ENCODE results near the gene JAZF1. TPM values are rescaled to one million over a fixed set of nuclear protein-coding genes. Genes with fewer than 3 reads are reported as not detected.

Gene JAZF1
- total RNA-seq, 1 experiment from 2014 or later = 36.6 TPM

DNA sequence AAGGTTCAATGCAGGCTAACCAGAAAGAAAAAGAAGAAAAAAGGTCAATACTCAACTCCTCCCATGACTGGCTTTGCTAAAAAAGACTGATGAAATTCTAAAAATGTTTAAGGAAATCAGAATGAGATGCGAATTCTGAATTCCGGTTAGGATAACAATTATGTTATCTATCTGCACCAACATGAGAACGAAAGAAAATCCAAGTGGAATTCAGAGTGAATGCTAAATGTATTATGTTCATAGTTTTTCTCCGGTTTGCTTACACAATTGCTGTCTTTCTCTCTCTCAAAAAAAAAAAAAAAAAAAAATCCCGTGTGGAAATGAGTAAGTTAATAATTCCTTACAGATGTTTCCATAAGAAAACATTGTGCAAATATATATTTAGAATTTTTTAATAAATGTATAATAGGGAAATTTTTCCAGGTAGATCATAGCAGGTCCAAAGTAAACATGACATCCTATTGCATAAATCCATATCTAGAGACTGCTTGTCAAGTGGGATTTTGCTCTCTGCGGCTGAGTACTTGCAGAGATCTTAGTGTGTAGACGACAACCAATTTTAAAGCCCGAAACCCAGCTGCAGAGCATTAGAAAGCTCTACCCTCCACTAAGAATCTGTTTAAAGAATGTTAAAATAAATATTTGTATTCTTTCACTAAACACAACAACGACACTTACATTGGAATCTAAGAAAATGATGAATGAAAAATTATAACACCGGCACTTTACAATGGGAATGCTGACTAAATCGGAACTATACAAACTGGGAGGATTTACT lies 104.0 kb downstream of the JAZF1 start:
- Histone ChIP-seq H3K27me3 (replicated peaks) (no peaks in the 10 kb centered on the region), H3K9me3 (replicated peaks) (no peaks in the 10 kb centered on the region), H3K36me3 (no peaks in the 10 kb centered on the region), H3K4me3 (no peak overlapping the region; the same call in 1 of the 2 replicates), H3K27ac (peak overlapping the region; percentile 5; the same call in 1 of the 2 replicates), H3K4me1 (replicated peaks) (peaks cover 34% of the 10 kb centered on the region)
- peak in 1 of 2 experiments; percentile 65 for DNase-seq (ENCODE audit: low read depth in 1 of 2, low spot score in 2 of 2)

DNA sequence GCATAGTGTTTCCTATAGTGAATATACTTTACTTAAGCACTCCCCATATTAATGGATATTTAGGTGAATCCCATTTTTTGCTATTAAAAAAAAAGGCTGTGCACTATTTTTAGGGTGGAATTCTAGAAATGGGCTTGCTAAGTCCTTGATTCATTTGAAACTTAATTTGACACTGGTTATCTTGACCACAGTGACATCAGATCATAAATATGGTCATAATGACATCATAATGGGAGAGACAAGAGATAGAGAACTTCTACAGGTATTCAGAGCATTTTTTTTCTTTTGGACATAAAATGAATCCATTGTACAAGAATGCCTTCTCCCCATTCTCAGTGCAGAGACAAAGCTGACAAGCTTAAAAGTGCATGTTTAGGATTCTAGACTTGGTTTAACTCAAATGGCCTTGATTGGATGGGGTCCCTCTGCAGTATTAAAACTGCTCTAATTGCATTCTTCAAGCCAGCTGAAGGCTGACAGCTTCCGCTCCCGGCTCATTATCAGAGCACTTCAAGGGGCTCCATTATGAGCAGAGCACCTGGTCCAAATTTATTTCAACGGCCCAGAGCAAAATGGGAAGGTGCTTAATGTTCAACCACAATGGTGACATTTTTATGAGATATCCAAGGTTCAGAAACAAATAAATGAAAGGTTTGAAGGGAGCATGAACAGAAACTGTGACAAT lies 104.8 kb downstream of the JAZF1 start:
- DNase-seq (ENCODE audit: low read depth in 1 of 2, low spot score in 2 of 2) = no peak
- peak overlapping the region; percentile 5; the same call in 1 of the 2 replicates for H3K27ac ChIP-seq
- no peaks in the 10 kb centered on the region for H3K27me3 ChIP-seq (replicated peaks)
- H3K4me3 ChIP-seq = no peak overlapping the region
- no peaks in the 10 kb centered on the region for H3K36me3 ChIP-seq
- no peaks in the 10 kb centered on the region for H3K9me3 ChIP-seq (replicated peaks)
- H3K4me1 ChIP-seq (replicated peaks) = peaks cover 42% of the 10 kb centered on the region

DNA sequence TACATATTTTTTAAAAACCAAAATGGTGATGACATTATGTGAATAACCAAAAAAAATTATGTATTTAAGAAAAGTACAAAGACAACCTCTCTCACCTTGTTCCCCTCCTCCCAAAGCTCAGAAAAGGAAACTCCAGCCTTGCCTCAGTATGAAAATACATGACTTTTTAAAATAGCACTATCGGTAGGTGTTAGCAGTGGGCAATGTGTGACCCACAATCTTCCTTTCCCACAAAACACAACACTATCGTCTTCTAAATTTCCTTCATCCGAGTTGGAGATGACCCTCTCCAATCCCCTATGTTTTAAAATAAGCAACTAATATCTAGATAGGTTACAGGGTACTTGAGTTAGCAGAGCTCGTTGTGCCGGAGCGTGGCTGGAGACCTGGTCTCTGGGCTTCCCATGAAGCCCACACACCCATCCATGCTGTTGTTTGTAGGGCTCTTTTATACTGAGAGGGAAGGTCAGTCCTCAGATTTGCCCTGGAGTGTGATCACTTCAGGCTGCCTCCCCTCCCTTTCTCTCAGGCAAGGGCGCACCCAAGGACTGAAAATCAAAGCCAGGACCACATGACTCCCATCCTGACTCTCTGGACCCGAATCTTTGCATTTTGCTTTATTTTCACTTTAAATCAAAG lies 107.6 kb downstream of the JAZF1 start:
- H3K4me1 ChIP-seq (replicated peaks) = peaks cover 63% of the 10 kb centered on the region
- no peak overlapping the region for H3K4me3 ChIP-seq
- H3K27me3 ChIP-seq (replicated peaks) = no peaks in the 10 kb centered on the region
- H3K36me3 ChIP-seq = no peaks in the 10 kb centered on the region
- no peak for DNase-seq (ENCODE audit: low read depth in 1 of 2, low spot score in 2 of 2)
- H3K9me3 ChIP-seq (replicated peaks) = no peaks in the 10 kb centered on the region
- H3K27ac ChIP-seq = no peak overlapping the region

DNA sequence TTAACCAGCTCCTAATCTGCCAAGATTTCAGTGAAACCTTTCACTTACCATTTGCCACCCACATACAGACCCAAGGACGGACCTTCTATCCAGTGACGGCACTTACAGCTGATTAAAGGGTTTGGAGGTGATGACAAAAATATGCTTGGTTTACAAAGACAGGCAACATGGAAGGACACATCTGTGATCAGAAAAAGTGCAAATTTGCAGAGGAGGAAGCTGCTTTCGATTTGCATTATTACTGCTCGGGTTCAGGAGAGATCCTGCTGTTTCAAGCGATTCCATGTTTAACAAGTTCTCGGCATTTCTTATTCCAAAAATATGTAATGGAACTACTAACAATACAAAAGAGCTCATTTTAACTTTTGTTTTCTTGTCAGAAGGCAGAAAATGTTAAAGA lies 109.0 kb downstream of the JAZF1 start:
- peak in 1 of 2 experiments; percentile 46 for DNase-seq (ENCODE audit: low read depth in 1 of 2, low spot score in 2 of 2)
- H3K27ac ChIP-seq = no peak overlapping the region
- H3K4me1 ChIP-seq (replicated peaks) = peaks cover 50% of the 10 kb centered on the region
- peak overlapping the region; percentile 32 for H3K4me3 ChIP-seq
- H3K36me3 ChIP-seq = no peaks in the 10 kb centered on the region
- H3K9me3 ChIP-seq (replicated peaks) = no peaks in the 10 kb centered on the region
- H3K27me3 ChIP-seq (replicated peaks) = no peaks in the 10 kb centered on the region

DNA sequence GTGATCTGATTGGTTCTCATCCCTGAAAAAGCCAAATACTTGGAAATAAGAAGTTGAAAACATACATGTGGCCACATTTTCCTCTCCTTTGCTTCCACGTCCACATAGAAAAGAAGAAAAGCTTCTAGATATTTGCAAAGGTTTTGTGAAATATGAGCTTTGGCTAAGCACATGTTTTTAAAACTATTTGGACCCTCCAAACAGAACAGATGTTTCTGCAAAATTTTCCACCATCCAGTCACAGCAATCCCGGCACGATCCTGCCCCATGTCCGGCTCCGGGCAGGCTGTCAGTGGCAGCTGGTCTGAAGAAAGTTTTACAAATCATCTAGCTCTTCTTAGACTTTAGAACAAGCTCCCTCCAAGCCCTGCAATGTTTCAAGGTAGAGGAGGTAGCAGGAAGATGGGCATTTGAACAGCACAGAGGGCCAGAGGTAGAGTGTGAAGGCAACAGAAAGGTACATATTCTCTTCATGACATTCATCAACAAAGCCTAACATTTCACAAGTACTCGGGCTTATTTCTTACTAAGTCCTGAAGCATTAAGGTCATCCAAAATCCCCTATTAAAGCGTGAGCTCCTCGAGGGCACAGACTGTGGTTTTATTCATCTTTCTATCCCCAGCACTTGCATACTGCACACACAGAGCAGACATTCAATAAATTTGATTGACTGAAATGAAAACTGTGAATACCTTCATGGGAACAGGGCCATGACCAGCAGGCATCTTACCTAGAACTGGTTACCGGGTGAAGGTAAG lies 110.1 kb downstream of the JAZF1 start:
- H3K4me3 ChIP-seq = no peak overlapping the region
- H3K4me1 ChIP-seq (replicated peaks) = peaks cover 40% of the 10 kb centered on the region
- no peaks in the 10 kb centered on the region for H3K36me3 ChIP-seq
- no peaks in the 10 kb centered on the region for H3K27me3 ChIP-seq (replicated peaks)
- H3K9me3 ChIP-seq (replicated peaks) = no peaks in the 10 kb centered on the region
- no peak overlapping the region for H3K27ac ChIP-seq
- DNase-seq (ENCODE audit: low read depth in 1 of 2, low spot score in 2 of 2) = no peak

DNA sequence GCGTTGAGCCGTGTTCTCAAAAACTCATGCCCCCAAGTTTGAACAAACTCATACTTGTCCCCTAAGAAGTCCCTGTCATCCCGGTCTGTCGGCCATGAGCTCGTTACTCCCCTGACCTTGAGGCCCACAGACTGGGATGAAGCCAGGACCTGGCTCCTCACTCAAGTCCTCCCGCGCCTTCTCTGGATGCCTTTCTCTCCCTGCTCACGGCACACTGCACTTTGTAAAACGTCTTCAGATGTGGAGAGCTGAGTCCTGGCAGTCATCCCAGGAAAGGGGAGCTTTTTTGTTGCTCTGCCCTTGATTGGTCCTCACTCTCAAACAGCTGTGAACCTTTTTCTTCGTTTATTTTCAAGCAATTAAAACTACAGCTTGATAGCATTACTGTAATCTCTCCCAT lies 110.8 kb downstream of the JAZF1 start:
- H3K27ac ChIP-seq = no peak overlapping the region
- no peaks in the 10 kb centered on the region for H3K27me3 ChIP-seq (replicated peaks)
- peak in 1 of 2 experiments; percentile 39 for DNase-seq (ENCODE audit: low read depth in 1 of 2, low spot score in 2 of 2)
- no peaks in the 10 kb centered on the region for H3K36me3 ChIP-seq
- no peaks in the 10 kb centered on the region for H3K9me3 ChIP-seq (replicated peaks)
- peaks cover 40% of the 10 kb centered on the region for H3K4me1 ChIP-seq (replicated peaks)
- no peak overlapping the region for H3K4me3 ChIP-seq

DNA sequence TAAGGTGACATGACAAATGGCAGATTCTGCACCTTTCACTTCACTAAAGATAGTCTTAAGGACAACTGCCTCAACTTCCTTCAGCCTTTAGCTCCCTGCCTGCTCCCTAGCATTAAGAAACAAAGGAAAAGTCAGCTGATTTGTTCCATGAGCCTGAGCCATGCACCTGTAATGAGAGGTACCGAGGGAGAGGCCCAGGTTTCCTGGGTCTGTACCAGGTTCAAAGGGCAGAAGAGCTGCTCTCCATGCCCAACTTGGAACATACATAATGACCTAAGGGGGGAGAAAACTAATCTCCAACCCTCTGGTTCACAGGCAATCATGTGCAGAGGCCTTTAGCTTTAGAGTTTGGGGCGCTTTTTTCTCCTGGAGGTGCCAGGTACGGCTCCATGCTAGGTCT lies 111.2 kb downstream of the JAZF1 start:
- DNase-seq (ENCODE audit: low read depth in 1 of 2, low spot score in 2 of 2) = no peak
- Histone ChIP-seq H3K4me3 (no peak overlapping the region), H3K27me3 (replicated peaks) (no peaks in the 10 kb centered on the region), H3K9me3 (replicated peaks) (no peaks in the 10 kb centered on the region), H3K36me3 (no peaks in the 10 kb centered on the region), H3K27ac (no peak overlapping the region), H3K4me1 (replicated peaks) (peaks cover 40% of the 10 kb centered on the region)

DNA sequence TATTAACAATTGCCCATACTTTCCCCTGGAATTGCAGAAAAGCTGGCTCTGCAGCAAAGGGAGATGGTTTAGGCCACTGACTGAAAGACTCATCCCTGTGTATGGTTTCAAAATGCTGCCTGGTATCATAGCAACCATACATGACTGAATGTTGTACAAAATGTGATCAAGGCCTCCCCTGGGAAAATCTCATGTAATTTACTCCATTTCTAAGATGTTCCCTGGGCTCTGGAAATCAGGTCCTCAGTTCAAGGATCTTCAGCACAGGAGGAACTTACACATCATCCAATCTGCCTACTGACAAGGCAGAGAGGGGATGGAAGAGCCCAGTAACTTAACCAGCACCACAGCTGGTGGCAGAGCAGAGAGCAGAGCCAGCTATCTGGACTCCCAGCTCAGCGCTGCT lies 111.8 kb downstream of the JAZF1 start:
- Histone ChIP-seq H3K4me1 (replicated peaks) (peaks cover 40% of the 10 kb centered on the region), H3K9me3 (replicated peaks) (no peaks in the 10 kb centered on the region), H3K27ac (no peak overlapping the region), H3K36me3 (no peaks in the 10 kb centered on the region), H3K4me3 (no peak overlapping the region), H3K27me3 (replicated peaks) (no peaks in the 10 kb centered on the region)
- no peak for DNase-seq (ENCODE audit: low read depth in 1 of 2, low spot score in 2 of 2)

DNA sequence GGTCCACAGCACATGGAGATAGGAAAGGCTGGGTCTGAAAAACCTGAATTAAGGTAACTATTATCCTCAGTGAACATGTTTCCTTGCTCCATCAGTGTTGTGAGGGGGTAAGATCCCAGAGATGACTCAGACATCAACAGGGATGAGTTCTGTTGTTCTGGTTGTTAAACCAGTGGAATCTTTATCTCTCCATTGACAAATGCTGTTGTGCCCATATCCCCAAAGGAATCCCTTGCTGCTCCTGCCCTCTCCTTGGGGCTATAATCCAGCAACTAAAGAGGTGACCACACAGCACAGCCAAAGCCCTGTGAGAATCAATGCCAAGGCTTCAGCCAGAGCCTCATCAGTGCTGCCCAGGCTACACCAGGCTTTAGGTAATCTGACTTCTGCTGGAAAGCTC lies 113.4 kb downstream of the JAZF1 start:
- Histone ChIP-seq H3K9me3 (replicated peaks) (no peaks in the 10 kb centered on the region), H3K4me3 (no peak overlapping the region), H3K27ac (no peak overlapping the region), H3K4me1 (replicated peaks) (peaks cover 49% of the 10 kb centered on the region), H3K36me3 (no peaks in the 10 kb centered on the region), H3K27me3 (replicated peaks) (no peaks in the 10 kb centered on the region)
- DNase-seq (ENCODE audit: low read depth in 1 of 2, low spot score in 2 of 2) = no peak

DNA sequence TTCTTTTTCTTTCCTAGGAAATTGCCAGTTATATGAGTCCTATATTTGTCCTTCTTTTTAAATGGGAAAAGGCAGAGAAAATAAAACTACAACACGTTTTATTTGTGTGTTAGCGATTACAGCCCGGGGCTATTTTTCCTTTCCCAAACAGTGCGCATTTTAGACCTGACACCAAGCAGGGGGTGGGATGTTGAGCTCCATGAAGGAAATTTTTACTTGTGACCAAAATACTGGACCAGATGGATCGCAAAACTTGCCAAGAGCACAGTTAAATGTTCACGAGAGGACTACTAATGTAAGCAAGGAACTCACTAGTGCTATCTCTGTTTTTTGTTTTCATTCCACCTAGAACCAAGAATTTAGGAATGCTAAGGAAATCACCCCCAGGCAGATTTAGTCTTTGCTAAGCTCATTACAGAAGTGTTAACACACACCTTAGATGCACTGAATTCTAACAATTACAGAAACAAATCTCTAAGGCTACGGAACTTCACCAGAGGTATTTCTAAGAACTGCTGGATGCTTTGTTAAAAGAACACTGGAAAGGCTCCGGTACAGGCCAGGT lies 114.8 kb downstream of the JAZF1 start:
- no peaks in the 10 kb centered on the region for H3K36me3 ChIP-seq
- peaks cover 49% of the 10 kb centered on the region for H3K4me1 ChIP-seq (replicated peaks)
- H3K9me3 ChIP-seq (replicated peaks) = no peaks in the 10 kb centered on the region
- no peak for DNase-seq (ENCODE audit: low read depth in 1 of 2, low spot score in 2 of 2)
- H3K4me3 ChIP-seq = no peak overlapping the region
- no peaks in the 10 kb centered on the region for H3K27me3 ChIP-seq (replicated peaks)
- H3K27ac ChIP-seq = no peak overlapping the region

DNA sequence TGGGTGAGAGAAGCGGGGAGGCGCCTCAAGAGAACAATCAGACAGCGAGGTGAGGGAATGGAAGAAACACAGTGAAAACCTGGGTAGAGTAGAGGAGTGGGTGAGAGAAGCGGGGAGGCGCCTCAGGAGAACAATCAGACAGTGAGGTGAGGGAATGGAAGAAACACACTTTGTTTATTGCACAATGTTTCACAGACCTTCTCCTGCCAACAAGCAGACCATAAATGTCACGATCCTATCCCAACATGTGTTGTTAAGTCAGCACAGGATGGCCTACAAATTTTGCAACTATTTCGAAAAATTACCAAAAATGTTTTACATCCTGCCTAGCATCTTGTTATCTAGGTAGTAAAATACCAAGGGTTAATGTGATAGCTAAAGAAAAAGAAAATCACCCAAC lies 115.3 kb downstream of the JAZF1 start:
- Histone ChIP-seq H3K36me3 (no peaks in the 10 kb centered on the region), H3K4me3 (no peak overlapping the region), H3K27me3 (replicated peaks) (no peaks in the 10 kb centered on the region), H3K9me3 (replicated peaks) (no peaks in the 10 kb centered on the region), H3K4me1 (replicated peaks) (peaks cover 49% of the 10 kb centered on the region), H3K27ac (no peak overlapping the region)
- no peak for DNase-seq (ENCODE audit: low read depth in 1 of 2, low spot score in 2 of 2)

DNA sequence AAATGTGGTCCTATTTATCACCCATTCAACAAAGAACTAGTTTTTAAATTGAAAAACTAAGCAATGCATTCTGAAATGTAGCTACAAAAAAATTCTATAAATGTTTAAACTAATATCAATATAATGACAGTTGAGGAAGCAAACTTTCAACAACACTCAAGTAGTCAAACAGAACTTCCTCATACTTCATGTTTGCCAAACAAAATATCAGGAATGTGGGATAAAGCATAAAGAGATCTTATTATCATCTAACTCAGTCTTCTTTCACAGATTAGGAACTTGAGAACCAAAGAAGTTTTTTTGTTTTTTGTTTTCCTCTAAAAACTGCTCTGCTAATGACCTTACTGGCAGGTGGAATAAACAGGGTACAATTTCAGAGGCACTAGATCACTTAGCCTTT lies 116.2 kb downstream of the JAZF1 start:
- Histone ChIP-seq H3K27ac (no peak overlapping the region), H3K9me3 (replicated peaks) (no peaks in the 10 kb centered on the region), H3K36me3 (no peaks in the 10 kb centered on the region), H3K4me3 (no peak overlapping the region), H3K27me3 (replicated peaks) (no peaks in the 10 kb centered on the region), H3K4me1 (replicated peaks) (peaks cover 42% of the 10 kb centered on the region)
- no peak for DNase-seq (ENCODE audit: low read depth in 1 of 2, low spot score in 2 of 2)

DNA sequence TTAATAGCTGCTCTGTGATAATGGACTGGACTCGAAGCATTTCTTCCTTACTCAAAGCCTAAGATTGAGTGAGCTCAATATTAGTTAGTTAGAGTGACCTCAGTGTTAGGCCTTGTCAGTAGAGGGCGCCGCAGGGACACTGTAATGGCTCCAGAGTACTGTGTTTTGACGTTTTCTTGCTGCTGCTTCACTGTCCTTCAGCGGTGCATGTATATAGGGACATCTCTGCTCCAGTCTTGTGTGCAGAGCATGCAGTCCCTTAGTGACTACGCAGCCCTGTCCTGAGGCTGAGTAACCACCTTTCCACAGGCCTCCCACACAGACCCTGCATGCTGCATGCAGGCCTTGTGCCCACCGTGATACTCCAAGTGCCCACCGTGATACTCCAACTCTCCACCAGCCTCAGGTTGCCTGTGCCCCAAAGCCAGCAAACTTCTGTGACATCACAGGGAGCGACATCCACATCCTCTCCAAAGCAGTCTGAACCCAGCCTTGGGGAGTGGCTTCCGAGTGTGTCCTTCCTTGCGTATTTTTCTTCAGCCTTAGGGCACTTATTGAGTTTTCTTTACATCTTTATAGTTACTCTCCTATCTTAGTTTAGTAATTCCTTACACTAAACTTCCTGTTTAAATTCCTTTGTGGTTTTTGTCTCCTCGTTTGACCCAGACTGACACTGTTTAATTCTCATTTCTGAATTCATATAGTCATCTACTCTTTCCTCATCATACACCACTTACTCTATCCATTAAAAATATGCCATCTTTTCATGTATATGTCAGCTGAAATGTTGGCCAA lies 118.2 kb downstream of the JAZF1 start:
- Histone ChIP-seq H3K27ac (peak overlapping the region; percentile 46), H3K4me3 (no peak overlapping the region), H3K4me1 (replicated peaks) (peaks cover 32% of the 10 kb centered on the region), H3K9me3 (replicated peaks) (no peaks in the 10 kb centered on the region), H3K27me3 (replicated peaks) (no peaks in the 10 kb centered on the region), H3K36me3 (no peaks in the 10 kb centered on the region)
- peak; percentile 78 for DNase-seq (ENCODE audit: low read depth in 1 of 2, low spot score in 2 of 2)
